WTC11 (cell line): ENCODE results near the gene ATP2A3. TPM values are rescaled to one million over a fixed set of nuclear protein-coding genes. Genes with fewer than 3 reads are reported as not detected.

ENCODE experiments used
- ATAC-seq: fragments of 200-7000 bp; cut with Tn5 transposase; 2 replicates; pipeline ENCODE4 v1.10.0; 2021; ENCODE audit warnings: mild to moderate bottlenecking, moderate library complexity
- CTCF ChIA-PET: fragments of 300-600 bp; sonication (Branson Sonifier 250); formaldehyde crosslinking; loops from one replicate; lab custom pipeline; 2021; ENCODE audit warnings: antibody characterized with exemption; lab: Charles Lee
- POLR2A ChIA-PET: fragments of 350-600 bp; sonication (Branson Sonifier 250); formaldehyde crosslinking; loops from one replicate; lab custom pipeline; 2021; ENCODE audit warnings: antibody characterized with exemption; lab: Charles Lee
- DNase-seq: peaks from one replicate; pipeline ENCODE4 v3.0.0; 2021; ENCODE audit warnings: low spot score
- H3K27ac Mint-ChIP-seq: 2 replicates; pipeline ENCODE4 v1.8.0; 2021; ENCODE audit warnings: mixed read lengths
- H3K27me3 Mint-ChIP-seq: 2 replicates; pipeline ENCODE4 v1.8.0; 2021; ENCODE audit warnings: low read depth, mild to moderate bottlenecking, moderate library complexity, mixed read lengths
- H3K36me3 Mint-ChIP-seq: 2 replicates; pipeline ENCODE4 v1.8.0; 2021; ENCODE audit warnings: mixed read lengths
- H3K4me1 Mint-ChIP-seq: 2 replicates; pipeline ENCODE4 v1.8.0; 2022; ENCODE audit warnings: mixed read lengths
- H3K4me3 Mint-ChIP-seq: 2 replicates; pipeline ENCODE4 v1.8.0; 2021; ENCODE audit warnings: mild to moderate bottlenecking, moderate library complexity, mixed read lengths
- H3K9me3 Mint-ChIP-seq: 2 replicates; pipeline ENCODE4 v1.8.0; 2021; ENCODE audit warnings: mixed read lengths
- ARID4B ChIP-seq: sonication (generic); formaldehyde crosslinking; IDR thresholded peaks from 2 replicates; pipeline ENCODE4 v1.8.0; 2023; ENCODE audit warnings: missing genetic modification reagents, mild to moderate bottlenecking, borderline replicate concordance
- ATF2 ChIP-seq: sonication (generic); formaldehyde crosslinking; IDR thresholded peaks from 2 replicates; pipeline ENCODE4 v1.8.1; 2022; ENCODE audit warnings: low read depth, missing genetic modification reagents, borderline replicate concordance
- CREM ChIP-seq: sonication (generic); formaldehyde crosslinking; IDR thresholded peaks from 2 replicates; pipeline ENCODE4 v1.8.1; 2022; ENCODE audit warnings: mild to moderate bottlenecking, missing genetic modification reagents, moderate library complexity
- E2F4 ChIP-seq: sonication (generic); formaldehyde crosslinking; IDR thresholded peaks from 2 replicates; pipeline ENCODE4 v1.8.1; 2022; ENCODE audit warnings: low read depth, mild to moderate bottlenecking, moderate library complexity, missing genetic modification reagents, borderline replicate concordance
- E2F5 ChIP-seq: sonication (generic); formaldehyde crosslinking; IDR thresholded peaks from 2 replicates; pipeline ENCODE4 v1.8.1; 2022; ENCODE audit warnings: mild to moderate bottlenecking, moderate library complexity, missing genetic modification reagents
- ELF4 ChIP-seq: sonication (generic); formaldehyde crosslinking; IDR thresholded peaks from 2 replicates; pipeline ENCODE4 v1.8.1; 2022; ENCODE audit warnings: low read depth, mild to moderate bottlenecking, moderate library complexity, missing genetic modification reagents
- EMX1 ChIP-seq: fragments of 250-450 bp; sonication (Bioruptor Pico); IDR thresholded peaks from 2 replicates; pipeline ENCODE4 v1.8.0; 2021; ENCODE audit warnings: mild to moderate bottlenecking
- GABPB1 ChIP-seq: sonication (generic); formaldehyde crosslinking; IDR thresholded peaks from 2 replicates; pipeline ENCODE4 v1.8.1; 2023; ENCODE audit warnings: mild to moderate bottlenecking, missing genetic modification reagents
- IRF1 ChIP-seq: sonication (generic); formaldehyde crosslinking; IDR thresholded peaks from 2 replicates; pipeline ENCODE4 v1.8.0; 2023; ENCODE audit warnings: missing genetic modification reagents
- MAX ChIP-seq: sonication (generic); formaldehyde crosslinking; IDR thresholded peaks from 2 replicates; pipeline ENCODE4 v1.8.0; 2022; ENCODE audit warnings: mild to moderate bottlenecking, missing genetic modification reagents
- SP1 ChIP-seq: sonication (generic); formaldehyde crosslinking; conservative IDR thresholded peaks from 2 replicates; pipeline ENCODE4 v1.8.1; 2022; ENCODE audit warnings: missing genetic modification reagents
- TEAD1 ChIP-seq: sonication (generic); formaldehyde crosslinking; IDR thresholded peaks from 2 replicates; pipeline ENCODE4 v1.8.0; 2022; ENCODE audit warnings: mild to moderate bottlenecking, missing genetic modification reagents
- ZBTB21 ChIP-seq: sonication (generic); formaldehyde crosslinking; IDR thresholded peaks from 2 replicates; pipeline ENCODE4 v1.8.1; 2023; ENCODE audit warnings: mild to moderate bottlenecking, missing genetic modification reagents, borderline replicate concordance
- ZNF219 ChIP-seq: sonication (generic); formaldehyde crosslinking; IDR thresholded peaks from 2 replicates; pipeline ENCODE4 v1.8.0; 2023; ENCODE audit warnings: missing genetic modification reagents, mild to moderate bottlenecking, borderline replicate concordance
- ZNF232 ChIP-seq: sonication (generic); formaldehyde crosslinking; IDR thresholded peaks from 2 replicates; pipeline ENCODE4 v1.8.0; 2022; ENCODE audit warnings: mild to moderate bottlenecking, missing genetic modification reagents
- ZNF263 ChIP-seq: sonication (generic); formaldehyde crosslinking; IDR thresholded peaks from 2 replicates; pipeline ENCODE4 v1.8.1; 2022; ENCODE audit warnings: low read depth, mild to moderate bottlenecking, moderate library complexity, missing genetic modification reagents
- ZNF281 ChIP-seq: sonication (generic); formaldehyde crosslinking; IDR thresholded peaks from 2 replicates; pipeline ENCODE4 v1.8.0; 2023; ENCODE audit warnings: mild to moderate bottlenecking, missing genetic modification reagents
- total RNA-seq: library from RNA; stranded (reverse); gene quantifications from 3 replicates; pipeline ENCODE4 v1.2.3, GENCODE V29; 2021

The ATP2A3 gene
- total RNA-seq, 1 experiment from 2014 or later: 37.8 TPM

GRCh38 chr17:3960764-3961163 lies 3.5 kb downstream of the ATP2A3 start:
- Mint-ChIP-seq H3K36me3 (no peaks in the 10 kb centered on the region), H3K27me3 (peaks cover 12% of the 10 kb centered on the region), H3K9me3 (no peaks in the 10 kb centered on the region), H3K4me1 (peaks cover 66% of the 10 kb centered on the region), H3K4me3 (no peak overlapping the region), H3K27ac (no peak overlapping the region)
- POLR2A ChIA-PET: no interaction called here
- no peak for DNase-seq
- TF ChIP-seq ATF2 (CRISPR knock-in tag) (no peak), TEAD1 (CRISPR knock-in tag) (no peak), ZNF219 (CRISPR knock-in tag) (no peak), ZBTB21 (CRISPR knock-in tag) (no peak), ARID4B (CRISPR knock-in tag) (no peak), MAX (CRISPR knock-in tag) (no peak), IRF1 (no peak), ELF4 (CRISPR knock-in tag) (no peak), ZNF281 (CRISPR knock-in tag) (no peak), E2F4 (CRISPR knock-in tag) (no peak), GABPB1 (CRISPR knock-in tag) (no peak), EMX1 (CRISPR knock-in tag) (no peak), ZNF263 (CRISPR knock-in tag) (no peak), E2F5 (CRISPR knock-in tag) (no peak), CREM (CRISPR knock-in tag) (no peak), SP1 (no peak), ZNF232 (no peak)
- TF ChIP-seq, all 79 proteins: peak for 0
- CTCF ChIA-PET: interaction anchor here (1.0 to 1.7 kb wide), 3 partner anchors 26 to 47 kb away, joined by 5 to 6 read pairs (median 5); no protein-coding TSS in a partner anchor
- ATAC-seq: no peak
